K562 (cell line): Measurements from ENCODE around the gene METRN. TPM values are rescaled to one million over a fixed set of nuclear protein-coding genes. Genes with fewer than 3 reads are reported as not detected.
A peak's percentile ranks its signal among the peaks of the same experiment; 100 is the strongest.

Experiments used
- EGR1 ChIP-seq: fragments of 450-650 bp; conservative IDR thresholded peaks from 2 replicates; pipeline ENCODE4 v1.6.1; 2017; ENCODE audit warnings: mild to moderate bottlenecking
- EP300 ChIP-seq: IDR thresholded peaks from 2 replicates; pipeline ENCODE4 v1.6.1; 2012; ENCODE audit warnings: low read length, improper control_type of control experiment
- PCBP1 ChIP-seq: fragments of 200-400 bp; formaldehyde crosslinking; IDR thresholded peaks from 2 replicates; pipeline ENCODE4 v1.6.1; 2018; ENCODE audit warnings: mild to moderate bottlenecking, low read depth, low read length; ENCODE audit not compliant: poor library complexity, severe bottlenecking
- PHTF2 ChIP-seq: fragments of 250-450 bp; sonication (Bioruptor Pico); IDR thresholded peaks from 2 replicates; pipeline ENCODE4 v1.5.0; 2021; ENCODE audit warnings: mild to moderate bottlenecking
- TCFL5 ChIP-seq: fragments of 250-450 bp; sonication (Bioruptor Pico); conservative IDR thresholded peaks from 2 replicates; pipeline ENCODE4 v1.6.1; 2021; ENCODE audit warnings: mild to moderate bottlenecking, moderate library complexity, matching md5 sums
- TRIM28 ChIP-seq: fragments of 450-650 bp; IDR thresholded peaks from 2 replicates; pipeline ENCODE4 v1.6.1; 2017
- ZNF318 ChIP-seq, 2 experiments: fragments of 450-650 bp; IDR thresholded peaks; 2 replicates each; pipeline ENCODE4 v1.6.1; 2016; ENCODE audit warnings: mild to moderate bottlenecking in 2 of 2, borderline replicate concordance in 1 of 2, low read depth in 1 of 2, moderate library complexity in 1 of 2
- polyA plus RNA-seq, 8 experiments: library from polyadenylated mRNA; depleted of rRNA in 4 of 8; stranded (reverse) in 5 of 8; unstranded in 3 of 8; fragments of >200 nt; fragmentation: Nextera tagmentation in 2 of 8; fragmentation: Illumina TruSeq in 1 of 8; extraction: Ambion mirVana in 2 of 8; extraction: Trizol in 1 of 8; gene quantifications; 2 replicates each; pipeline versions ENCODE4 v1.2.1 to v1.2.3, GENCODE V29; 2011 to 2014; ENCODE audit warnings: inconsistent platforms in 1 of 8, missing spikeins in 1 of 8
- total RNA-seq, 7 experiments: library from RNA; depleted of rRNA in 6 of 7; stranded (reverse); fragments of >200 nt in 6 of 7; fragmentation: Illumina TruSeq in 2 of 7; extraction: Trizol in 2 of 7; gene quantifications; 2 replicates each; pipeline versions ENCODE4 v1.2.1 to v1.2.3, GENCODE V29; 2011 to 2021; ENCODE audit warnings: low replicate concordance in 1 of 7
- TF ChIP-seq, protein P1 (sequence below): fragments of 150-350 bp; conservative IDR thresholded peaks from 2 replicates; pipeline ENCODE4 v1.6.1; 2014; ENCODE audit warnings: low read length
- TF ChIP-seq, protein P2 (sequence below), 3 experiments: fragments of 200-800 bp in 1 of 3; fragments of 250-450 bp in 1 of 3; fragments of 450-650 bp in 1 of 3; sonication (Bioruptor Pico) in 1 of 3; sonication (Bioruptor generic) in 1 of 3; formaldehyde crosslinking in 1 of 3; IDR thresholded peaks; 2 replicates each; pipeline versions ENCODE4 v1.6.1 to v1.8.0; 2016 to 2022; ENCODE audit warnings: mild to moderate bottlenecking in 2 of 3, missing genetic modification characterization in 2 of 3, missing compliant biosample characterization in 1 of 3, moderate library complexity in 1 of 3
- TF ChIP-seq, protein P3 (sequence below): sonication (generic); formaldehyde crosslinking; IDR thresholded peaks from 2 replicates; pipeline ENCODE4 v1.8.0; 2022; ENCODE audit warnings: mild to moderate bottlenecking, missing genetic modification reagents

Gene METRN
- total and polyA plus RNA-seq, 9 of the 15 experiments (the other 6 are each of a cell fraction or from before 2014, with no cell fraction given), result 0.20 to 89.8 (median 15.4) TPM

- TF ChIP-seq, protein P1, sequence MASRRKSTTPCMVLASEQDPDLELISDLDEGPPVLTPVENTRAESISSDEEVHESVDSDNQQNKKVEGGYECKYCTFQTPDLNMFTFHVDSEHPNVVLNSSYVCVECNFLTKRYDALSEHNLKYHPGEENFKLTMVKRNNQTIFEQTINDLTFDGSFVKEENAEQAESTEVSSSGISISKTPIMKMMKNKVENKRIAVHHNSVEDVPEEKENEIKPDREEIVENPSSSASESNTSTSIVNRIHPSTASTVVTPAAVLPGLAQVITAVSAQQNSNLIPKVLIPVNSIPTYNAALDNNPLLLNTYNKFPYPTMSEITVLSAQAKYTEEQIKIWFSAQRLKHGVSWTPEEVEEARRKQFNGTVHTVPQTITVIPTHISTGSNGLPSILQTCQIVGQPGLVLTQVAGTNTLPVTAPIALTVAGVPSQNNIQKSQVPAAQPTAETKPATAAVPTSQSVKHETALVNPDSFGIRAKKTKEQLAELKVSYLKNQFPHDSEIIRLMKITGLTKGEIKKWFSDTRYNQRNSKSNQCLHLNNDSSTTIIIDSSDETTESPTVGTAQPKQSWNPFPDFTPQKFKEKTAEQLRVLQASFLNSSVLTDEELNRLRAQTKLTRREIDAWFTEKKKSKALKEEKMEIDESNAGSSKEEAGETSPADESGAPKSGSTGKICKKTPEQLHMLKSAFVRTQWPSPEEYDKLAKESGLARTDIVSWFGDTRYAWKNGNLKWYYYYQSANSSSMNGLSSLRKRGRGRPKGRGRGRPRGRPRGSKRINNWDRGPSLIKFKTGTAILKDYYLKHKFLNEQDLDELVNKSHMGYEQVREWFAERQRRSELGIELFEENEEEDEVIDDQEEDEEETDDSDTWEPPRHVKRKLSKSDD, result no peak
- no peak for TF ChIP-seq ZNF318 (IDR thresholded peaks at IDR 0.05; ENCODE audit: borderline replicate concordance in 1 of 2, low read depth in 1 of 2)
- TF ChIP-seq TCFL5 (CRISPR knock-in tag), result no peak
- TF ChIP-seq, protein P2, sequence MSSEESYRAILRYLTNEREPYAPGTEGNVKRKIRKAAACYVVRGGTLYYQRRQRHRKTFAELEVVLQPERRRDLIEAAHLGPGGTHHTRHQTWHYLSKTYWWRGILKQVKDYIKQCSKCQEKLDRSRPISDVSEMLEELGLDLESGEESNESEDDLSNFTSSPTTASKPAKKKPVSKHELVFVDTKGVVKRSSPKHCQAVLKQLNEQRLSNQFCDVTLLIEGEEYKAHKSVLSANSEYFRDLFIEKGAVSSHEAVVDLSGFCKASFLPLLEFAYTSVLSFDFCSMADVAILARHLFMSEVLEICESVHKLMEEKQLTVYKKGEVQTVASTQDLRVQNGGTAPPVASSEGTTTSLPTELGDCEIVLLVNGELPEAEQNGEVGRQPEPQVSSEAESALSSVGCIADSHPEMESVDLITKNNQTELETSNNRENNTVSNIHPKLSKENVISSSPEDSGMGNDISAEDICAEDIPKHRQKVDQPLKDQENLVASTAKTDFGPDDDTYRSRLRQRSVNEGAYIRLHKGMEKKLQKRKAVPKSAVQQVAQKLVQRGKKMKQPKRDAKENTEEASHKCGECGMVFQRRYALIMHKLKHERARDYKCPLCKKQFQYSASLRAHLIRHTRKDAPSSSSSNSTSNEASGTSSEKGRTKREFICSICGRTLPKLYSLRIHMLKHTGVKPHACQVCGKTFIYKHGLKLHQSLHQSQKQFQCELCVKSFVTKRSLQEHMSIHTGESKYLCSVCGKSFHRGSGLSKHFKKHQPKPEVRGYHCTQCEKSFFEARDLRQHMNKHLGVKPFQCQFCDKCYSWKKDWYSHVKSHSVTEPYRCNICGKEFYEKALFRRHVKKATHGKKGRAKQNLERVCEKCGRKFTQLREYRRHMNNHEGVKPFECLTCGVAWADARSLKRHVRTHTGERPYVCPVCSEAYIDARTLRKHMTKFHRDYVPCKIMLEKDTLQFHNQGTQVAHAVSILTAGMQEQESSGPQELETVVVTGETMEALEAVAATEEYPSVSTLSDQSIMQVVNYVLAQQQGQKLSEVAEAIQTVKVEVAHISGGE (CRISPR knock-in tag; IDR thresholded peaks at IDR 0.05), result no peak
- no peak for TF ChIP-seq TRIM28
- TF ChIP-seq PCBP1, result no peak
- no peak for TF ChIP-seq PHTF2 (CRISPR knock-in tag)
- no peak for TF ChIP-seq EP300
- TF ChIP-seq, protein P3, sequence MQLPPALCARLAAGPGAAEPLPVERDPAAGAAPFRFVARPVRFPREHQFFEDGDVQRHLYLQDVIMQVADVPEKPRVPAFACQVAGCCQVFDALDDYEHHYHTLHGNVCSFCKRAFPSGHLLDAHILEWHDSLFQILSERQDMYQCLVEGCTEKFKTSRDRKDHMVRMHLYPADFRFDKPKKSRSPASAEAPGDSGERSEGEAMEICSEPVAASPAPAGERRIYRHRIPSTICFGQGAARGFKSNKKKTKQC, result peak; percentile 83
- peak; percentile 20; the same call in 1 of the 2 replicates for TF ChIP-seq EGR1
These were observed 14.0 kb upstream of the METRN start (continued) for GRCh38 chr16:700684-701584.
